H1 (cell line): Measurements from ENCODE around the gene TRMT61A. TPM values are rescaled to one million over a fixed set of nuclear protein-coding genes. Genes with fewer than 3 reads are reported as not detected.

ENCODE experiments used
- CTCF ChIA-PET: fragments of 300-600 bp; sonication (Branson Sonifier 250); formaldehyde crosslinking; loops from one replicate; lab custom pipeline; 2021; ENCODE audit not compliant: partially characterized antibody; lab: Charles Lee
- POLR2A ChIA-PET: fragments of 300-600 bp; sonication (Branson Sonifier 250); formaldehyde crosslinking; loops from one replicate; lab custom pipeline; 2021; ENCODE audit warnings: inconsistent platforms; ENCODE audit not compliant: partially characterized antibody; lab: Charles Lee
- DNase-seq, 2 experiments: peaks; one replicate each; pipeline versions ENCODE4 v3.0.0 to v3.0.0-alpha.2; 2010 to 2022; ENCODE audit warnings: low spot score in 2 of 2, low read depth in 1 of 2, mixed read lengths in 1 of 2
- FAIRE-seq: peaks from 2 replicates; lab custom pipeline; 2011; peaks lifted over from hg19 to GRCh38; lab: Jason Lieb, UNC
- H2AFZ ChIP-seq: 2 replicates; pipeline ENCODE4 v1.8.1; 2012; ENCODE audit warnings: low read length, inconsistent platforms
- H2AK5ac ChIP-seq: 2 replicates; pipeline ENCODE4 v1.6.1; 2013; ENCODE audit warnings: low read depth, low read length
- H2BK120ac ChIP-seq: replicated peaks from 2 replicates; pipeline ENCODE3; 2013; ENCODE audit warnings: low read depth, low read length, inconsistent platforms
- H2BK12ac ChIP-seq: 2 replicates; pipeline ENCODE4 v1.6.1; 2013; ENCODE audit warnings: low read depth, low read length
- H2BK15ac ChIP-seq: 2 replicates; pipeline ENCODE4 v1.6.1; 2013; ENCODE audit warnings: low read length
- H2BK20ac ChIP-seq: 2 replicates; pipeline ENCODE4 v1.6.1; 2013; ENCODE audit warnings: low read length
- H2BK5ac ChIP-seq: 2 replicates; pipeline ENCODE4 v1.6.1; 2013; ENCODE audit warnings: low read depth, low read length
- H3K14ac ChIP-seq: 2 replicates; pipeline ENCODE4 v1.6.1; 2013; ENCODE audit warnings: inconsistent platforms; ENCODE audit not compliant: insufficient read length
- H3K18ac ChIP-seq: 2 replicates; pipeline ENCODE4 v1.6.1; 2013; ENCODE audit warnings: low read length; ENCODE audit errors: extremely low read depth
- H3K23ac ChIP-seq: 2 replicates; pipeline ENCODE4 v1.6.1; 2013; ENCODE audit warnings: inconsistent platforms; ENCODE audit not compliant: insufficient read length
- H3K23me2 ChIP-seq: 2 replicates; pipeline ENCODE4 v1.6.1; 2013; ENCODE audit warnings: low read depth, low read length
- H3K27ac ChIP-seq: 2 replicates; pipeline ENCODE4 v1.6.1; 2011; ENCODE audit warnings: low read depth, low read length, inconsistent platforms
- H3K27me3 ChIP-seq, 4 experiments: replicated peaks in 1 of 4; 1 replicate in 1 of 4; 2 replicates in 3 of 4; pipeline versions ENCODE4 v1.6.1 to v1.8.1; 2011 to 2013; ENCODE audit warnings: low read length in 3 of 4, mild to moderate bottlenecking in 3 of 4, inconsistent platforms in 2 of 4, mixed read lengths in 2 of 4, moderate library complexity in 1 of 4; ENCODE audit not compliant: control insufficient read depth in 3 of 4, insufficient read depth in 3 of 4; ENCODE audit errors: extremely low read depth in 1 of 4
- H3K36me3 ChIP-seq, 4 experiments: 2 replicates each; pipeline versions ENCODE4 v1.6.1 to v1.8.1; 2011 to 2013; ENCODE audit warnings: mild to moderate bottlenecking in 4 of 4, low read length in 3 of 4, moderate library complexity in 2 of 4, control low read depth in 1 of 4, inconsistent platforms in 1 of 4; ENCODE audit not compliant: insufficient read depth in 4 of 4, control insufficient read depth in 2 of 4
- H3K4ac ChIP-seq: replicated peaks from 2 replicates; pipeline ENCODE3; 2013; ENCODE audit warnings: low read length, low read depth, mixed read lengths, inconsistent platforms; ENCODE audit not compliant: insufficient read length
- H3K4me1 ChIP-seq, 4 experiments: replicated peaks in 1 of 4; 1 replicate in 1 of 4; 2 replicates in 3 of 4; pipeline versions ENCODE4 v1.6.1 to v1.8.1; 2011 to 2013; ENCODE audit warnings: low read length in 3 of 4, inconsistent platforms in 2 of 4, mixed read lengths in 1 of 4; ENCODE audit not compliant: insufficient read depth in 4 of 4, control insufficient read depth in 3 of 4
- H3K4me2 ChIP-seq, 2 experiments: 2 replicates each; pipeline versions ENCODE4 v1.6.1 to v1.8.1; 2011 to 2013; ENCODE audit warnings: low read depth in 2 of 2, low read length in 2 of 2, control low read depth in 1 of 2, inconsistent platforms in 1 of 2, mild to moderate bottlenecking in 1 of 2; ENCODE audit not compliant: insufficient read depth in 1 of 2
- H3K4me3 ChIP-seq, 4 experiments: fragments of 200-600, 300-600 bp in 1 of 4; sonication (generic), shearing (Covaris generic), sonication (Bioruptor Twin) in 1 of 4; 2 replicates each; pipeline versions ENCODE4 v1.5.1 to v1.8.1; 2011 to 2016; ENCODE audit warnings: low read length in 4 of 4, low read depth in 3 of 4, control low read depth in 2 of 4, inconsistent platforms in 2 of 4, mild to moderate bottlenecking in 2 of 4, mixed read lengths in 1 of 4, moderate library complexity in 1 of 4; ENCODE audit not compliant: insufficient read depth in 2 of 4; ENCODE audit errors: extremely low read depth in 1 of 4
- H3K56ac ChIP-seq: replicated peaks from 2 replicates; pipeline ENCODE3; 2013; ENCODE audit warnings: low read depth, mild to moderate bottlenecking, mixed read lengths, low read length, inconsistent platforms; ENCODE audit not compliant: insufficient read length
- H3K79me1 ChIP-seq: 2 replicates; pipeline ENCODE4 v1.6.1; 2013; ENCODE audit warnings: low read depth, low read length, control low read depth
- H3K79me2 ChIP-seq, 2 experiments: 2 replicates each; pipeline versions ENCODE4 v1.6.1 to v1.8.1; 2012 to 2013; ENCODE audit warnings: low read length in 2 of 2, mild to moderate bottlenecking in 2 of 2, inconsistent platforms in 1 of 2; ENCODE audit not compliant: insufficient read depth in 2 of 2, control insufficient read depth in 1 of 2
- H3K9ac ChIP-seq, 4 experiments: replicated peaks in 1 of 4; 1 replicate in 1 of 4; 2 replicates in 3 of 4; pipeline versions ENCODE4 v1.6.1 to v1.8.1; 2011 to 2013; ENCODE audit warnings: low read depth in 3 of 4, low read length in 3 of 4, control low read depth in 2 of 4, mild to moderate bottlenecking in 2 of 4, moderate library complexity in 2 of 4, inconsistent platforms in 1 of 4; ENCODE audit errors: extremely low read depth in 1 of 4
- H3K9me3 ChIP-seq, 2 experiments: 2 replicates each; pipeline versions ENCODE4 v1.6.1 to v1.8.1; 2012 to 2013; ENCODE audit warnings: mild to moderate bottlenecking in 2 of 2, moderate library complexity in 2 of 2, control low read depth in 1 of 2, inconsistent platforms in 1 of 2, low read depth in 1 of 2, low read length in 1 of 2, mixed read lengths in 1 of 2; ENCODE audit not compliant: insufficient read depth in 2 of 2
- H4K20me1 ChIP-seq, 2 experiments: replicated peaks in 1 of 2; 2 replicates each; pipeline versions ENCODE3 to v1.8.1; 2011 to 2013; ENCODE audit warnings: inconsistent platforms in 2 of 2, low read length in 2 of 2, mild to moderate bottlenecking in 1 of 2; ENCODE audit not compliant: insufficient read depth in 2 of 2, control insufficient read depth in 1 of 2
- H4K5ac ChIP-seq: 2 replicates; pipeline ENCODE4 v1.6.1; 2013; ENCODE audit warnings: low read length, low read depth, mixed read lengths, inconsistent platforms; ENCODE audit not compliant: insufficient read length
- H4K8ac ChIP-seq: 2 replicates; pipeline ENCODE4 v1.8.0; 2013; ENCODE audit warnings: mild to moderate bottlenecking, moderate library complexity, low read length, inconsistent platforms; ENCODE audit not compliant: insufficient read depth; ENCODE audit errors: extremely low read depth
- H4K91ac ChIP-seq: replicated peaks from 2 replicates; pipeline ENCODE3; 2013; ENCODE audit warnings: low read length, mixed read lengths, inconsistent platforms; ENCODE audit not compliant: insufficient read length
- ASH2L ChIP-seq: fragments of 200-600, 300-600 bp; sonication (generic); IDR thresholded peaks from one replicate; pipeline ENCODE4 v1.7.1; 2017; ENCODE audit warnings: low read length
- BRCA1 ChIP-seq: IDR thresholded peaks from 2 replicates; pipeline ENCODE4 v1.6.1; 2012; ENCODE audit warnings: low read depth, low read length, improper control_type of control experiment
- CTBP2 ChIP-seq: IDR thresholded peaks from 2 replicates; pipeline ENCODE4 v1.7.0; 2011; ENCODE audit warnings: borderline replicate concordance, mild to moderate bottlenecking, moderate library complexity, mixed read lengths, low read length; ENCODE audit not compliant: insufficient read depth, insufficient read length
- EGR1 ChIP-seq: IDR thresholded peaks from 2 replicates; pipeline ENCODE4 v1.6.1; 2011; ENCODE audit warnings: low read depth, low read length, borderline replicate concordance
- EP300 ChIP-seq, 2 experiments: IDR thresholded peaks; 1 replicate in 1 of 2; 2 replicates in 1 of 2; pipeline ENCODE4 v1.6.1; 2011 to 2012; ENCODE audit warnings: low read depth in 2 of 2, low read length in 2 of 2, mild to moderate bottlenecking in 2 of 2, borderline replicate concordance in 1 of 2, inconsistent platforms in 1 of 2, moderate library complexity in 1 of 2
- EZH2 ChIP-seq: fragments of 200-600 bp; sonication (generic); IDR thresholded peaks from 2 replicates; pipeline ENCODE4 v1.7.1; 2012; ENCODE audit warnings: low read depth, mild to moderate bottlenecking, moderate library complexity, low read length, inconsistent platforms; ENCODE audit not compliant: severe bottlenecking
- GABPA ChIP-seq: IDR thresholded peaks from 2 replicates; pipeline ENCODE4 v1.6.1; 2011; ENCODE audit warnings: mild to moderate bottlenecking, low read length, moderate library complexity, borderline replicate concordance; ENCODE audit not compliant: insufficient read depth
- JUN ChIP-seq: IDR thresholded peaks from 2 replicates; pipeline ENCODE4 v1.6.1; 2011; ENCODE audit warnings: low read depth, mild to moderate bottlenecking, improper control_type of control experiment, low read length
- POLR2A ChIP-seq, 2 experiments: IDR thresholded peaks; 1 replicate in 1 of 2; 2 replicates in 1 of 2; pipeline ENCODE4 v1.6.1; 2011; ENCODE audit warnings: low read depth in 2 of 2, low read length in 2 of 2, mild to moderate bottlenecking in 2 of 2; ENCODE audit errors: control extremely low read depth in 1 of 2
- RFX5 ChIP-seq: IDR thresholded peaks from 2 replicates; pipeline ENCODE4 v1.6.1; 2011; ENCODE audit warnings: low read depth, low read length, improper control_type of control experiment, borderline replicate concordance
- RXRA ChIP-seq: IDR thresholded peaks from 2 replicates; pipeline ENCODE4 v1.6.1; 2011; ENCODE audit warnings: low read depth, mild to moderate bottlenecking, low read length, moderate library complexity; ENCODE audit not compliant: insufficient read depth
- SIX5 ChIP-seq: IDR thresholded peaks from 2 replicates; pipeline ENCODE4 v1.6.1; 2011; ENCODE audit warnings: mild to moderate bottlenecking, low read depth, low read length
- SRF ChIP-seq: IDR thresholded peaks from 2 replicates; pipeline ENCODE4 v1.6.1; 2011; ENCODE audit warnings: mild to moderate bottlenecking, low read depth, low read length, moderate library complexity
- WGBS, 2 experiments: shearing (Covaris generic) in 1 of 2; methylation state at CpG; one replicate each; pipeline versions ENCODE4 v1.1.6 to v1.1.7; 2013 to 2015; ENCODE audit warnings: low lambda C conversion rate in 2 of 2, mixed read lengths in 2 of 2, inconsistent platforms in 1 of 2, low coverage in 1 of 2, missing lambda C conversion rate in 1 of 2; ENCODE audit not compliant: insufficient replicate concordance in 2 of 2, insufficient coverage in 1 of 2, insufficient read length in 1 of 2; ENCODE audit errors: extremely low coverage in 1 of 2, missing lambda C conversion rate in 1 of 2; 5-methylcytosine and 5-hydroxymethylcytosine counted together
- polyA plus RNA-seq, 7 experiments: library from polyadenylated mRNA; depleted of rRNA in 3 of 7; stranded (reverse) in 5 of 7; unstranded in 2 of 7; fragments of >200 nt in 5 of 7; fragments of 200-250 nt in 2 of 7; gene quantifications; 1 replicate in 5 of 7; 2 replicates in 1 of 7; 4 replicates in 1 of 7; pipeline versions ENCODE4 v1.2.1 to v1.2.3, GENCODE V29; 2011 to 2013; ENCODE audit warnings: missing spikeins in 2 of 7, mixed read lengths in 2 of 7
- total RNA-seq: library from RNA; stranded (reverse); fragmentation: NEBNext Ultra II Directional; extraction: Animal tissue kit (Norgen Biotek cat#: 25700); gene quantifications from 2 replicates; pipeline ENCODE4 v1.2.1, GENCODE V29; 2021

The TRMT61A gene
- total and polyA plus RNA-seq, 2 of the 8 experiments (the other 6 are each of a cell fraction or from before 2014, with no cell fraction given) = 15.8 to 19.0 TPM

- H2BK5ac ChIP-seq = no peak overlapping the region
- H2BK15ac ChIP-seq = no peak overlapping the region
- H3K79me2 ChIP-seq = no peaks in the 10 kb centered on the region
- ChIA-PET POLR2A (interaction anchor here (1.0 to 29.8 kb wide), 7 partner anchors 8 to 209 kb away, joined by 3 to 844 read pairs (median 6); partner anchors contain the start of gene CKB), CTCF (interaction anchor here (0.5 to 28.8 kb wide), 13 partner anchors 8 to 560 kb away, joined by 3 to 921 read pairs (median 4); partner anchors contain the start of genes CKB and TRMT61A)
- no peaks in the 10 kb centered on the region for H3K23me2 ChIP-seq
- no peak overlapping the region for H2AK5ac ChIP-seq
- H2BK12ac ChIP-seq = peak overlapping the region; percentile 85; the same call in 1 of the 2 replicates
- H3K36me3 ChIP-seq = no peaks in the 10 kb centered on the region
- peak overlapping the region; percentile 84 for H4K8ac ChIP-seq
- no peak overlapping the region for H2BK20ac ChIP-seq
- H4K91ac ChIP-seq = no peak overlapping the region
- no peak overlapping the region for H3K4ac ChIP-seq
- H2BK120ac ChIP-seq = no peak overlapping the region
- no peak overlapping the region for H3K18ac ChIP-seq
- no peaks in the 10 kb centered on the region for H3K9me3 ChIP-seq
- H3K79me1 ChIP-seq = no peaks in the 10 kb centered on the region
- H3K9ac ChIP-seq = no peak overlapping the region
- no peak overlapping the region for H4K5ac ChIP-seq
- DNase-seq (no peak), FAIRE-seq (no peak)
- H3K27me3 ChIP-seq = no peaks in the 10 kb centered on the region
- H2AFZ ChIP-seq = no peak overlapping the region
- peaks cover 0 to 34% (median 29%) of the 10 kb centered on the region in 4 experiments; a peak in 6 of 7 replicates for H3K4me1 ChIP-seq
- H3K4me3 ChIP-seq = no peak overlapping the region
- no peak overlapping the region for H3K4me2 ChIP-seq
- H3K56ac ChIP-seq = no peak overlapping the region
- no peak overlapping the region for H3K14ac ChIP-seq
- H4K20me1 ChIP-seq = peaks cover 0 to 4% of the 10 kb centered on the region in 2 experiments
- H3K23ac ChIP-seq = no peak overlapping the region
- WGBS, 2 experiments = 89% methylated on average over 27 of the region's 27 CpGs; no CpG with 5 or more reads in 1 of the 2 experiments
- no peak overlapping the region for H3K27ac ChIP-seq
- no peak for TF ChIP-seq EP300 (IDR thresholded peaks at IDR 0.05; ENCODE audit: borderline replicate concordance in 1 of 2, low read depth in 2 of 2, low read length in 2 of 2)
- TF ChIP-seq SRF = no peak
- TF ChIP-seq ASH2L = no peak
- no peak for TF ChIP-seq POLR2A (IDR thresholded peaks at IDR 0.05; ENCODE audit: control extremely low read depth in 1 of 2, low read depth in 2 of 2, low read length in 2 of 2)
- TF ChIP-seq SIX5 = no peak
- TF ChIP-seq CTBP2 = no peak
- no peak for TF ChIP-seq RXRA
- no peak for TF ChIP-seq EGR1
- TF ChIP-seq JUN = no peak
- no peak for TF ChIP-seq RFX5
- TF ChIP-seq EZH2 = no peak
- no peak for TF ChIP-seq BRCA1
- no peak for TF ChIP-seq GABPA
Observed at GRCh38 chr14:103545915-103546651, 17.1 kb downstream of the TRMT61A start.
